GM19372 (cell line): Measurements from ENCODE around the gene FDXACB1.
A peak's percentile ranks its signal among the peaks of the same experiment; 100 is the strongest.

ENCODE experiments used
- ATAC-seq: cut with Tn5 transposase; IDR thresholded peaks from one replicate; pipeline ENCODE4 v1.9.1; 2021; ENCODE audit warnings: mild to moderate bottlenecking, low read depth, moderate library complexity; ENCODE audit not compliant: unreplicated experiment

FDXACB1 gene, protein sequence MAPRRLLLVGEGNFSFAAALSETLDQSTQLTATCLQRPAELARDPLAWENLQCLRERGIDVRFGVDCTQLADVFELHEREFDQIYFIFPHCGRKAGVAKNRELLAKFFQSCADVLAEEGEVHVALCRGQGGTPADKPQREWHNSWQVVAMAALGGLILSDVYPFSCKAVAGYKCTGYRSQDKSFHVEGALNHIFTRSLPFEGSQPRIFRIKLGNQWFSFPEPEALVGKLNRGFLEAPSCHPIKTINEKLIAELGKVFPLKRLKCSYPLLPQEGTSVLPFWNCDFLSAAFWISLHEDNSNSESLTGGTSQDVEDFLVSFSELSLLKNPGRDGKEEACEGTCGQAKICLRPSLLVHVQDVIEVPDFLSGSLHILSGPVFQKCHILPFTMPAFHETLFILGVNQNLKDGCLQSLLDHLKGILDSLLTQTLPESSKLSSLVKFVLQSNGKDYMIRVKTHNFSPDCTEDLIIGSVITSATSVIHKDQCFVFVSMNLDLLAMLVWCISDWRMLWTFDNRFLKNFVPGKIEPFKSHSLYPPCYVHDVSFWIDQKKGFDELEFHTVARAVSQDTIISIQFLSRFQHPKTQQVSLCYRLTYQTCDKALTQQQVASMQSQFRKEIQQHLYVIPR

DNA sequence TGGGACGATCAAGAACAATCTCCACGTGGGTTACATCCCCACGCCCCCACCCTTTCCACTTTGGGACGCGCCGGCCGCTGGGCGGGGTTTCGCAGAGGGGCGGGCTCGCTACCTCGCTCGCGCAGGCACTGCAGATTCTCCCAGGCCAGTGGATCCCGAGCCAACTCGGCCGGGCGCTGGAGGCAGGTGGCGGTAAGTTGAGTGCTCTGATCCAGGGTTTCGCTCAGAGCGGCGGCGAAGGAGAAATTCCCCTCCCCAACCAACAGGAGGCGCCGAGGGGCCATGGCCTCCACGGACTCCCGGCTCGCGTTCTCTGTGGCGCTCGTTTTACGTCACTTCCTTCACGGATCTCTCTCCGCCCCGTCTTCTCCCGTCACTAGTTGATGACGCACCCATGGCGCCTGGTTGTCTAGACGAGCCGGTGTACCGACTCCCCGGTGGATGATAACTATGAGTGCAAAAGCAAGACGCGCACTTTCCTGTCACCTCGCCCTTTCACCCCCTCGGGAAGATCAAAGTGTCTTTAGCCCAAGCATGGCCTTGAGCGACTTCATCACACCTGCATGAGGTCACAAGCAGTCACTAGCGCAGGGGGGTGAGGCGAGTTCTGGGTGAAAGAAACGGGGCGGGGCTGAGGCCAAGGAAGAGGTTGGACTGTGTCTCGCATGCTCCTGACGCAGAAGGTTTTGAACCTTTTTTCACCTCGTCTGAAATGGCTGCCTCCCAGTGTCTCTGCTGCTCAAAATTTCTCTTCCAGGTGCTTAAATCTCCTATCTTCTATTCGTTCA is at the start of gene FDXACB1, which contains the start of gene CFAP68:
Gene FDXACB1, minus strand, starts transcription at position 317 of the 788 bp plus-strand sequence. Its CDS starts 33 bp downstream, at position 284.
Gene CFAP68, plus strand, starts transcription at position 693 of the 788 bp plus-strand sequence. Its CDS starts 20 bp downstream, at position 713.
- ATAC-seq: peak; percentile 90

DNA sequence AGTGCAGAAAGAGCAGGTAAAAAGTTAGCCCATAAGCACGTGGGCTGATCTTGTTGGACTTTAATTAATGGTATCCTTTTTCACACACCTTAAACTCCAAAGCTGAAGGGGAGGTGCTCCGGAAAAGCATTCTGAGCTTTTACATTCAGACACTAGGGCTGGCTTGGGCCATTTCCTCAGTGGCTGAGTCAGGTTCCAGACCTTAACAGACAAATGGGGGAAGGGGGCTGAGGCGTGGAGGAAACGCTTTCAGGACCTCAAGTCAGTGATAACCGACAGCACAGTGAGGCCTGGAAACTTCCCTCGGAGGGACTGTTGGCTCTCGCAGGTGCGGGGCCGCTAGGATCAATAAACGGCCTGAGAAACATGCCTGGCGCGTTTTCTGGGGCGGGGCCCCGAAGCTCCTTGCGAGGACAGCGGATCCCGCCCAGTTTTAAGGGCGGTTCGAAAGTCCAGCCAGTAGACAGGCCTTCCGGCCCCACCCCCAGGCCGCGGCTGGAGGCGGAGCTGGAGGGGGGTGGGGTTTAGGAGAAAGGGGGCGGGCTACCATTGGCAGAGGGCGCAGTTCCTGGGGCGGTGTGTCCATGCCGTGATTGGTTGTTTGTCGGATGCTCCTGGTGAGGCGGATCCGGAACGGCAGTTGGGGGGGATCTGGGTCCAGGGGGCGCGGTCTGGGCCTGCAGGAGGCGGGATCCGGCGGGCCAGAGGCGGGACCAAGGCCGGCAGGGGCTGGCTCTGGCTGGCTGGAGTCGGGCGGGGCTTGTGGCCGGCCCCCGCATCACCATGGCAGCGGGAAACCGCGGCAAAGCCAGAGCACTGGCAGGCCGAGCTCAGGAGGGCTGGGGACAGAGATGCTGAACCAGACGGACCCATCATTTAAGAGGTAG is 47.8 kb upstream of the FDXACB1 start:
- ATAC-seq: peak; percentile 87

DNA sequence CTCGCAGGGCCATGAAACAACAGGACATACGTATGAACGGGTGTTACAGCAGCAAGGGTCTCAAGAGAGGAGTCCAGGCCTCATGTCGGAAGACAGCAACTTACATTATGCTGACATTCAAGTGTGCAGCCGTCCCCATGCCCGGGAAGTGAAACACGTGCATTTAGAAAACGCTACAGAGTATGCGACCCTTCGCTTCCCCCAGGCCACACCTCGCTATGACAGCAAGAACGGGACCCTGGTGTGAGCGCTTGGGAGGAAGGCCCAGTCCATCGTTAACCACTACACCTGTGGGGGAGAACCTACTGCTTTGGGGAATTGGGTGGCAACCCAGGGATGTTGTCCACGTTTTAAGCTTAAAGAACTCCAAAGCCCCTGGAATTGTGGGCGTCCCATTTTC is 47.0 kb upstream of the FDXACB1 start:
- no peak for ATAC-seq

DNA sequence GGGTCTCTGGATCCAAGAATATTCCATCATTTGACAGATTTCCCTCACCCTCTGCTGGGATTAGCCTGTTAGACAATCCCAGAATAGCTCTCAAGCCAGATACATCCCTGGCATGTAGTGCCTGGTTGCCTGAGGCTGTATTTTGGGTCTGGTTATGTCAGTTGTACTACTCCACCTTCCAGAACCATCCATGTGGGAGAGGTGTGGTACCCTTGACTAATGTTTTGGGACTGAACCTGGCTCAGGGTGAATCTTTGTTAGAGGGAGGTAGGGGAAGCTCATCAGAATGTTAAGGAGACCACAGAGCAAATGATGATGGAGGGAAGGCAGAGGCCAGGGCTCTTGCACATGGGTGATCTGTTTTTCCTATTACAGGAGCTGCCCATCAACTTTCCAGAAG is 45.0 kb upstream of the FDXACB1 start:
- no peak for ATAC-seq

DNA sequence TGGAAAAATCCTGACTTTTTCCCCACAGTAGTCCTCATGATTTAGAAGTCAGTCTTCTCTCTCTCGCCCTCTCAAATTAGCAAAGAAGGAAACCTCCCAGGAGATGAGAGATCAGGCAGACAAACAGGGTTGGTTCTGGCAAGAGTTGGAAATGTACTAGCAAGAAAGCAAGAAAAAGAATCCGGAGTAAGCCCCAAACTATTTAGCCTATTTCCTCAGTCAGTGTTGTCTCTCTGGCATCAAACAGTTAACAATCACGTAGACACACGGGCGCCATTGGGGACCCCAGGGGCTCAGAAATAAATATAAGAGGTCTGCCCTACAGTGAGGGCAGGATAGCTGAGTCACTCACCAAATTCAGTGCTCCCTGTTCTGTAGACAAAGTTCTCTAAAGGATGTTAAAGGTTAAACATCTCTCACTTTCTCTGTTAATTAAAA is 44.4 kb upstream of the FDXACB1 start:
- ATAC-seq: no peak

DNA sequence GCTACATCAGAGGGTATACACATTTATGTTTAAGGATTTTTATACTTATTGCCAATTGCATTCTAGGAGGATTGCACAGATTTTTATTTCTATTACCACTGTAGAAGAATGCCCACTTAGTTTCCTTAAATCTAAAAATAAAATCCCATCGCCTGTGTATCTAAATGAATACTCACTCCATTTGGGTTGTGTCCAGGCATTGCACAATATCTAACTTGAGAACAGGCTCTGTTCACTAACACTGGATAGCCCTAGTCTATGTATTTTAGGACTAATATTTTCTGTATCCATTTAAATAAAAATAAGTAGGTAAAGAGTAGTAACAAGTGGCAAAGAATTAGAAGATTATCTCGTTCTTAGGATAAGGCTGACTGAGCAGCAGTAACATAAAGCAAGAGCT is 43.8 kb upstream of the FDXACB1 start:
- no peak for ATAC-seq

DNA sequence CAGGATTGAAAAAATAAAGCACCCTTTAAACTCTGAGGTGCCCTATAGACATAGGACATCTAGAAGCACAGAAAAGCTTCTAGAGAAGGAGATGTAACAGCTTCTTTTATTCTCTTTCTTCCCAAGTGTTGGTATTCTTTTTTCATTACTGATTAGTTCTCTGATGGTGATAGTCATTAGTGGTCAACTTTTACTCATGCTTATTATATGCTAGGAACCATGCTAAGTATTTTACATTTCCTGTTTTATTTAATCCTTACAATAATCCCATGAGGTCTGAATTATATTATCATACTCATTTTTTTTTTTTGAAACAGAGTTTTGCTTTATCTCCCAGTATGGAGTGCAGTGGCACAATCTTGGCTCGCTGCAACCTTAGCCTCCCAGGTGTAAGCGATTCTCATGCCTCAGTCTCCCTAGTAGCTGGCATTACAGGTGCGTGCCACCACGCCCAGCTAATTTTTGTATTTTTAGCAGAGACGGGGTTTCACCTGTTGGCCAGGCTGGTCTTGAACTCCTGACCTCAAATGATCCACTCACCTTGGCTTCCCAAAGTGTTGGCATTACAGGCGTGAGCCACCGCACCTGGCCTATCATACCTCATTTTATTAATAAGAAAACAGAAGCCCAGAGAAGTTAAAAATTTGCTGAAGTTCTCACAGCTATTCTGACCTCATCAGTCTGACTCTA is 42.7 kb upstream of the FDXACB1 start:
- no peak for ATAC-seq

DNA sequence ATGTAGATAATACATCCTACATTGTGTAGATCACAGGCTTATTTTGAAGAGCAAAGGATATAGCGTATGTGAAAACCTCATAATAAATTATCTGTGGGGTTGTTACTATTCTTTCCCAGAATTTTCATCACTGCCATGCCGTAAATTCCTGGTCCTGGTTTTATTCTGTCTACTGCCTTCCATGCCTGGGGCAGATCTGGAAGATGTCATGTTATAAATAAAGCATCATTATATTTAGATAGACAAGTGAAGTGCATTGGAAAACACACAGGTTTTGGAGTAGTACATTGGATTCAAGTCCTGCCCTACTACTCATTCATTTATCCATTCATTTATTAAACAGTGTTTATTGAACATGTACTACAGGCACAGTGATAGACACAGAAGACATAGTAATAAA is 41.9 kb upstream of the FDXACB1 start:
- no peak for ATAC-seq

DNA sequence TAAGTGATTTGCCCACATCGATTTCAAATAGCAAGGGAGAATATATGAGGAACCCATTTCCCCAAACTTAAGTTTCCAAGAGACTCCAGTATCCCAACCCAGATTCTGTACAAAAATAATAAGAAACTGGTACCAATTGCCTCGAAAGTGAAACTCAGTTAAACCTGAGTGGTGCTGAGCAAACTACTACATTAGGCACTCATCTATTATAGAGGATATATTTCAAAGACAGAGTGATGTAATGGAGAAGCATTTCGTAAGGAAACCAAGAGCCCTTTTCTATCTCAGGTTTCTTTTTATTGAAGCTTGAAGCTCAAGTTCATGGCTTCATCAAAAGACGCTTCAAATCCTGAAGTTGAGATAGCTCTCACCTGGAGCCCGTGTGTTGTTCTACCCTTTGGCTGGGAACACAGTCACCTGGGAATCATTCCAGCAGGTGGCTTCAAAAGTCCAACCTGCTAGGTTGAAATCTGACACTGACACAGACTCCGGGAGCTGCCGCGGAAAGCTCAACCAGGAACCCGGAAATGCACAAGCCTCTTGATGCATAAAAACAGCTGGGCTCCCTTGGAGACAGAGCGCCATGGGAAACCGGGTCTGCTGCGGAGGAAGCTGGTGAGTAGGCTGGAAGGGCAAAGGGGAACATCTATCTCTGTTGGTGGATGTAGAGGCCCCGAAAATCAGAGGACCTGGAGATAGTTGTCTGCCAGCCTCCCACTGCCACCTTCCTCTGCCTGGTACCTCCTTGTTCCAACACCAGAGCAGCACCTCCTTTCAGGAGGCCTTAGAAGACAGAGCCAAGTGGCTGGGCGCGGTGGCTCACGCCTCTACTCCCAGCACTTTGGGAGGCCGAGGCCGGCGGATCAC is 39.7 kb upstream of the FDXACB1 start, which contains the start of gene C11orf52:
Gene C11orf52, plus strand, starts transcription at position 524 of the 867 bp plus-strand sequence. Its CDS starts 60 bp downstream, at position 584.
- no peak for ATAC-seq

DNA sequence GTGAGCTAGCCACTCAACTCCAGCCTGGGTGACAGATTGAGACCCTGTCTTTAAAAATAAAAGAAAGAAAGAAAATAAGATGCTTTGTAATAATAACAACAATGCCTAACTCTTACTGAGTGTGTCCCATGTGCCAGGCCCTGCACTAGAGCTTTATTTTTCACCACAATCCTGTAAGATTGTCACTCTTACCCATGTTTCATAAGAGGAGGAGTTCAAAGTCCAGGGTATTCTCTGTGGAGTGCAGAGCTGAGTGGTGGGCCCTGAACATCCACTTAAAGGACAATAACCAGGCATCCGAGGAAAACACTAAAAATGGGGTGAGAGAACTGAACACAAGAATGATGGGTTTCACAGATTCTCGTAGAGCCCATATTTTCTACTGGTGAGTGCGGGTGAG is 38.8 kb upstream of the FDXACB1 start:
- ATAC-seq: no peak

DNA sequence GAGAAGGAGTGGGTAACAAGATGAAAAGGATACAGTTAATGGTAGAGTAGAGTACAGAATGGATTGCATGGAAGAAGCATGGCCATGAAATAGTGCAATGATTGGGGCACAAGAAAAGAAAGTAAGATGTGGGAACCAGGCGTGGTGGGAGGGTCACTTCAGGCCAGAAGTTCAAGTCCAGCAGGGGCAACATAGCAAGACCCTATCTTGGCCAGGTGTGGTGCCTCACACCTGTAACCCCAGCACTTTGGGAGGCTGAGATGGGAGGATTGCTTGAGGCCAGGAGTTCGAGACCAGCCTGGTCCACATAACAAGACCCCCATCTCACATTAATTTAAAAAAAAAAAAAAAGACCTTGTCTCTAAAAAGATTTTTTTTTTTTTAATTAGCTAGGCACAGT is 38.3 kb upstream of the FDXACB1 start:
- no peak for ATAC-seq

DNA sequence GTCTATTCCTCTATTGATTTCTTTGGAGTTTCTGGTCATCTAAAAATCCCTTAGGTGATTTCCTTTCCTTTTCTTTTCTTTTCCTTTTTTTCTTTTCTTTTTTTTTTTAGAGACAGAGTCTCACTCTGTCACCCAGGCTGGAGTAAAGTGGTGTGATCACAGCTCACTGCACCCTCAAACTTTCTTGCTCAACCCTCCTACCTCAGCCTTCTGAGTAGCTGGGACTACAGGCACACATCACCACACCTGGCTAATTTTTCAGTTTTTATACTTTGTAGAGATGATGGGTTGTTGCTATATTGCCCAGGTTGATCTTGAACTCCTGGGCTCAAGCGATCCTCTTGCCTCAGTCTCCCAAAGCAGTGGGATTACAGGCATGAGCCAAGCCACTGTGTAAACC is 37.8 kb upstream of the FDXACB1 start:
- no peak for ATAC-seq

DNA sequence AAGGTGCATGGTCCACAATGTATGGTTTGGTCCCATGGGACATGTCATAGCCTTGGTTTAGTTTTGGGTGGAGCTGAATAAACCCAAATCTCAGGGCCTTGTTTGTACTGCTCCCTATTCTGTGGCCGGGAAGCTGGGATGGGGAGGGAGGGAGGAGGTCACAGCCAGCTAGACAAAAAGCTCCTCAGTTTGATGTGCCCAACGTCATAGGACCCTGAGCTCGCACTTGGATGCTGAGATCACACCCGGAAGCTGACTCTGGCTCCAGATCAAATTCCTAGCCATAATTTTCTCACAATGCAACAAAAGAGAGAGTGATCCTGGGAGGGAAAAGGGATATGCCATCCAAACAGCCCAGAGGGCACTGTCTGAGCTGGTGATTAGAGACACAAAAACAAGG is 35.0 kb upstream of the FDXACB1 start:
- no peak for ATAC-seq

DNA sequence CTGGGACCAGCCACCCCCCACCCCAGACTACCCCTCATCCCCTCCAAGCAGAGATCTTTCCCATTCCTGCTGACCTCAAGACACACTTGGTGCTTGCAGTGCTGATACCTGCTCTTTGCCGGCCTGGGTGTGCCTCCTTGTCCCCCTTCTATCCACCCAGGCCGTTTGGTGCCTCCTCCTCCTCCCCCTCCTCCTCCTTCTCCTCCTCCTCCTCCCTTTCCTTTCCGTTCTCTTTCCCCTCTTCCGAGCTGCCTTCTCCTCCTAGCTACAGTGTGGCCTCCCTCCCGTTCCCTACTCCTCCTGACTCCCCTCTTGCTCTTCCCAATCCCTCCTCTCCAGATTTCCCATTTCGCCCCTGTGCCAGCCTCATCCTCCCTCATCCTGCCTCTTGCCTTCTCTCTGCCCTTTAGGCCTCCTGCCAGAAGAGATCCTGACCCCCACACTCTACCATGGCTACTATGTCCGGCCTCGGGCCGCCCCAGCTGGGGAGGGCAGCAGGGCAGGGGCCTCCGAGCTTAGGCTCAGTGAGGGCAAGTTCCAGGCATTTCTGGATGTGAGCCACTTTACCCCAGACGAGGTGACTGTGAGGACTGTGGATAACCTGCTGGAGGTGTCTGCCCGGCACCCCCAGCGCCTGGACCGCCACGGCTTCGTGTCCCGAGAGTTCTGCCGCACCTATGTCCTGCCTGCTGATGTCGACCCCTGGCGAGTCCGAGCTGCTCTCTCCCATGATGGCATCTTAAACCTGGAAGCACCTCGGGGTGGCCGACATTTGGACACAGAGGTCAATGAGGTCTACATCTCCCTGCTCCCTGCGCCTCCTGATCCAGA is 34.3 kb upstream of the FDXACB1 start:
- no peak for ATAC-seq

DNA sequence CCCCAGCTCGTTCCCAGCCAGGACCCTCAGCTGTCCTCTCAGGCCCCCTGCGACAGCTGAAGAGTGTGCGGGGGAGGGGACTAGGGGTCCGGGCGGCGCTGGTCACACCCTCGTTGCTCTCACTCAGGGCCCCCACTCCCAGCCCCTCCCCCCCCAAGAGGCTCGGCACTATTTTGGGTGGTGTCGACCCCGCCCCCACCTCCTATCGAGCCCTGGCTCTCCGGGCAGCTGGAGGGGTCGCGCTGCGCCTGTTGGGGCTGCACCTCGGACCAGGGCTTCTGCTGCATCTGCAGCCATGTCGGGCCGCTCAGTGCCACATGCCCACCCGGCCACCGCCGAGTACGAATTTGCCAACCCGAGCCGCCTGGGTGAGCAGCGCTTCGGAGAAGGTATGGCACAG is 33.6 kb upstream of the FDXACB1 start, which contains the start of gene HSPB2:
Gene HSPB2, plus strand, starts transcription at position 200 of the 400 bp plus-strand sequence. Its CDS starts 96 bp downstream, at position 296.
- no peak for ATAC-seq

DNA sequence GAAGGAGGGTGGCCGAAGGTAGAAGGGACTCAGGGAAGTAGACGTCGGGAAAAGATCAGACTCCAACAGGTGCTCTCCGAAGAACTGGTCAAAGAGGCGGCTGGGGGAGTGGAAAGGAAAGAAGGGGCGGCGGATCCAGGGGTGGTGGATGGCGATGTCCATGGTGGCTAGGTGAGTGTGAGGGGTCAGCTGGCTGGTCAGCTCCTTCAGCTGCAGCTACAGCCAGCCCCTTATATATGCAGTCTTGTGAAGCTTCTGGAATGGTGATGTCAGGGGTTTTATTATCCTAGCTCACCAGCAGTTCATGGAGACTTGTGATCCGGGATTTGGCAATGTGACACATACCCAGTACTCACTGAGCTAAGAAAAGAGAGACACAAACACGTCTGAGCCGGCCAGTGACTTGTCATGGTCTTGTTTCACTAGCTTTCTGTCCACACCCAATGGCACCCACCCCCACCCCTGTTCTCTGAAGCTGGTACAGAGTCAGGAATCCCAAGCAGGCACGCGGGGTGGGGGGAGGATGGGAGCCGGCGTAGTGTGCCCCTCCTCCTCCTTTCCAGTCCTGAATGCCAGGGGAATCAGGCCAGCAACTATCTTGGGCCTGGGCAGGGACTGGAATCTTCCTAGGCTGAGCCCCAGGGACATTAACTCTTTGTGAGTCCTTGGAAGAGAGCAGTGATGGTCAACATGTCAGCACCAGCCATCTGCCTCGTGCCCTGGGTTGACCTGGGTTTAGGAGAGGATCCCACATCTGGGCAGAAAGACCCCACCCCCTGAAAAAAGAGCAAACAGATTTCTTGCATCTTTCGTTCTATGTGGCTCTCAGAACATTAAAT is 32.8 kb upstream of the FDXACB1 start, which contains the start of gene CRYAB:
Gene CRYAB, minus strand, starts transcription at position 208 of the 839 bp plus-strand sequence. Its CDS starts 46 bp downstream, at position 162.
- ATAC-seq: no peak
